Kidney epithelial cell (primary cell): ENCODE results near the gene SLC25A30. TPM values are rescaled to one million over a fixed set of nuclear protein-coding genes. Genes with fewer than 3 reads are reported as not detected.

Source experiments
- DNase-seq: peaks from one replicate; pipeline ENCODE4 v3.0.0-alpha.2; 2010; ENCODE audit warnings: low read depth
- H3K27me3 ChIP-seq: 2 replicates; pipeline ENCODE4 v1.6.0; 2011; ENCODE audit warnings: low read length; ENCODE audit not compliant: control insufficient read depth, insufficient read depth
- H3K36me3 ChIP-seq: 2 replicates; pipeline ENCODE4 v1.5.1; 2011; ENCODE audit warnings: low read length; ENCODE audit not compliant: control insufficient read depth, insufficient read depth
- H3K4me3 ChIP-seq: 2 replicates; pipeline ENCODE4 v1.5.1; 2011; ENCODE audit warnings: low read depth, mild to moderate bottlenecking, control low read depth, low read length
- CTCF ChIP-seq: IDR thresholded peaks from 2 replicates; pipeline ENCODE4 v1.5.1; 2011; ENCODE audit warnings: mild to moderate bottlenecking, moderate library complexity, low read length, control low read depth, inconsistent platforms; ENCODE audit not compliant: insufficient read depth, poor library complexity, severe bottlenecking
- total RNA-seq: library from RNA; depleted of rRNA; stranded (reverse); fragments of >200 nt; gene quantifications from 2 replicates; pipeline ENCODE4 v1.2.3, GENCODE V29; 2015

SLC25A30 gene
- total RNA-seq, 1 donor from 2014 or later = 9.7 TPM

- H3K4me3 ChIP-seq = no peak overlapping the region
- peak; percentile 97 for DNase-seq
- H3K27me3 ChIP-seq = no peaks in the 10 kb centered on the region
- no peaks in the 10 kb centered on the region for H3K36me3 ChIP-seq
- no peak for TF ChIP-seq CTCF
Observed at GRCh38 chr13:45367358-45367757, 50.8 kb downstream of the SLC25A30 start.

- no peak for DNase-seq
- Histone ChIP-seq H3K4me3 (no peak overlapping the region), H3K27me3 (no peaks in the 10 kb centered on the region), H3K36me3 (no peaks in the 10 kb centered on the region)
- no peak for TF ChIP-seq CTCF
Observed at GRCh38 chr13:45365558-45365885, 52.7 kb downstream of the SLC25A30 start.

GRCh38 chr13:45364876-45365557, 53.2 kb downstream of the SLC25A30 start:
- DNase-seq = no peak
- TF ChIP-seq CTCF = no peak

GRCh38 chr13:45362939-45363338, 55.2 kb downstream of the SLC25A30 start:
- peak; percentile 1 for TF ChIP-seq CTCF
- H3K36me3 ChIP-seq = no peaks in the 10 kb centered on the region

More at GRCh38 chr13:45364876-45365557, 53.2 kb downstream of the SLC25A30 start:
- Histone ChIP-seq H3K36me3 (no peaks in the 10 kb centered on the region), H3K27me3 (no peaks in the 10 kb centered on the region), H3K4me3 (no peak overlapping the region)

GRCh38 chr13:45361596-45362206, 56.5 kb downstream of the SLC25A30 start:
- DNase-seq = peak; percentile 37
- no peaks in the 10 kb centered on the region for H3K27me3 ChIP-seq
- H3K4me3 ChIP-seq = no peak overlapping the region
- no peak for TF ChIP-seq CTCF
- H3K36me3 ChIP-seq = peaks cover 1% of the 10 kb centered on the region

More at GRCh38 chr13:45362939-45363338, 55.2 kb downstream of the SLC25A30 start:
- Histone ChIP-seq H3K27me3 (no peaks in the 10 kb centered on the region), H3K4me3 (no peak overlapping the region)
- no peak for DNase-seq

GRCh38 chr13:45356966-45357672, 61.1 kb downstream of the SLC25A30 start:
- Histone ChIP-seq H3K27me3 (no peaks in the 10 kb centered on the region), H3K4me3 (no peak overlapping the region), H3K36me3 (peaks cover 1% of the 10 kb centered on the region)
- no peak for TF ChIP-seq CTCF
- no peak for DNase-seq
